OCI-LY1 (cell line): ENCODE data around the gene GRIN3B.

ENCODE experiments used
- EZH2 ChIP-seq: fragments of 200-600 bp; sonication (generic), shearing (Covaris generic); IDR thresholded peaks from 2 replicates; pipeline ENCODE4 v1.8.0; 2017; ENCODE audit warnings: borderline replicate concordance, mixed run types, mild to moderate bottlenecking, antibody characterized with exemption, low read length, moderate library complexity, mixed read lengths
- TF ChIP-seq, protein P1 (sequence below): fragments of 200-600 bp; sonication (generic), shearing (Covaris generic); IDR thresholded peaks from 2 replicates; pipeline ENCODE4 v1.5.1; 2017; ENCODE audit warnings: mild to moderate bottlenecking, antibody characterized with exemption, low read length, moderate library complexity, mixed read lengths

DNA sequence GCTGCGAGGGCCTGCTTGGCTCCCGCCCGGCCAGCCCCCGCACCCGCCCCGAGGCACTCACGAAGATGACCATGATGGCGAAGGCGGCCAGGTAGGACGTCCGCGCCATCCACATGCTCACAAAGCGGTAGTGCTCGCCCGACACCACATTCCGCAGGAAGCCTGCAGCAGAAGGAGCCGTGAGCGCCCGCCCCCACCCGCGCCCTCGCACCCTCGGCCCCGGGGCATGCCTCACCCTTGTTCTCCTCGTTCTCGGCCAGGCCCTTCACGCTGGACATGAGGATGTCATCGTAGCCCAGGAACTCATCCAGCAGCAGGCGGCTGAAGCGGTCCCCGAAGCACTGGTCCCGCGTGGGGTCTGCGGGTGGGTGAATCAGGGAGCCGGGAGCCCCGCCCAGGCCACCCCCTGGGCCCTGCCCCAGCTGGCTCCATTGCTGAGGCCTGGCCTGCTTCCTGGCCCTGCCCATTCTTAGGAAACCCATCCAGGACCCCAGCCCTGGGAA is 11.7 kb downstream of the GRIN3B start:
- TF ChIP-seq, protein P1, sequence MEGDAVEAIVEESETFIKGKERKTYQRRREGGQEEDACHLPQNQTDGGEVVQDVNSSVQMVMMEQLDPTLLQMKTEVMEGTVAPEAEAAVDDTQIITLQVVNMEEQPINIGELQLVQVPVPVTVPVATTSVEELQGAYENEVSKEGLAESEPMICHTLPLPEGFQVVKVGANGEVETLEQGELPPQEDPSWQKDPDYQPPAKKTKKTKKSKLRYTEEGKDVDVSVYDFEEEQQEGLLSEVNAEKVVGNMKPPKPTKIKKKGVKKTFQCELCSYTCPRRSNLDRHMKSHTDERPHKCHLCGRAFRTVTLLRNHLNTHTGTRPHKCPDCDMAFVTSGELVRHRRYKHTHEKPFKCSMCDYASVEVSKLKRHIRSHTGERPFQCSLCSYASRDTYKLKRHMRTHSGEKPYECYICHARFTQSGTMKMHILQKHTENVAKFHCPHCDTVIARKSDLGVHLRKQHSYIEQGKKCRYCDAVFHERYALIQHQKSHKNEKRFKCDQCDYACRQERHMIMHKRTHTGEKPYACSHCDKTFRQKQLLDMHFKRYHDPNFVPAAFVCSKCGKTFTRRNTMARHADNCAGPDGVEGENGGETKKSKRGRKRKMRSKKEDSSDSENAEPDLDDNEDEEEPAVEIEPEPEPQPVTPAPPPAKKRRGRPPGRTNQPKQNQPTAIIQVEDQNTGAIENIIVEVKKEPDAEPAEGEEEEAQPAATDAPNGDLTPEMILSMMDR = no peak
- no peak for TF ChIP-seq EZH2
